Activated CD8-positive, alpha-beta memory T cell treated with anti-CD3 and anti-CD28 coated beads for 36 hours (primary cell): ENCODE results near the gene PARP2. TPM values are rescaled to one million over a fixed set of nuclear protein-coding genes. Genes with fewer than 3 reads are reported as not detected.

ENCODE experiments used
- CTCF ChIA-PET: fragments of 350-600 bp; sonication (Branson Sonifier 250); formaldehyde crosslinking; loops from one replicate; lab custom pipeline; 2021; ENCODE audit warnings: antibody characterized with exemption; lab: Charles Lee
- POLR2A ChIA-PET: fragments of 350-600 bp; sonication (Branson Sonifier 250); formaldehyde crosslinking; loops from one replicate; lab custom pipeline; 2021; ENCODE audit warnings: antibody characterized with exemption; lab: Charles Lee
- total RNA-seq, 2 experiments: library from RNA; stranded (reverse); gene quantifications; one replicate each; pipeline ENCODE4 v1.2.3, GENCODE V29; 2021

The PARP2 gene, protein sequence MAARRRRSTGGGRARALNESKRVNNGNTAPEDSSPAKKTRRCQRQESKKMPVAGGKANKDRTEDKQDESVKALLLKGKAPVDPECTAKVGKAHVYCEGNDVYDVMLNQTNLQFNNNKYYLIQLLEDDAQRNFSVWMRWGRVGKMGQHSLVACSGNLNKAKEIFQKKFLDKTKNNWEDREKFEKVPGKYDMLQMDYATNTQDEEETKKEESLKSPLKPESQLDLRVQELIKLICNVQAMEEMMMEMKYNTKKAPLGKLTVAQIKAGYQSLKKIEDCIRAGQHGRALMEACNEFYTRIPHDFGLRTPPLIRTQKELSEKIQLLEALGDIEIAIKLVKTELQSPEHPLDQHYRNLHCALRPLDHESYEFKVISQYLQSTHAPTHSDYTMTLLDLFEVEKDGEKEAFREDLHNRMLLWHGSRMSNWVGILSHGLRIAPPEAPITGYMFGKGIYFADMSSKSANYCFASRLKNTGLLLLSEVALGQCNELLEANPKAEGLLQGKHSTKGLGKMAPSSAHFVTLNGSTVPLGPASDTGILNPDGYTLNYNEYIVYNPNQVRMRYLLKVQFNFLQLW
- total RNA-seq, result 10 to 100 TPM; 40.7 to 40.9 TPM

DNA sequence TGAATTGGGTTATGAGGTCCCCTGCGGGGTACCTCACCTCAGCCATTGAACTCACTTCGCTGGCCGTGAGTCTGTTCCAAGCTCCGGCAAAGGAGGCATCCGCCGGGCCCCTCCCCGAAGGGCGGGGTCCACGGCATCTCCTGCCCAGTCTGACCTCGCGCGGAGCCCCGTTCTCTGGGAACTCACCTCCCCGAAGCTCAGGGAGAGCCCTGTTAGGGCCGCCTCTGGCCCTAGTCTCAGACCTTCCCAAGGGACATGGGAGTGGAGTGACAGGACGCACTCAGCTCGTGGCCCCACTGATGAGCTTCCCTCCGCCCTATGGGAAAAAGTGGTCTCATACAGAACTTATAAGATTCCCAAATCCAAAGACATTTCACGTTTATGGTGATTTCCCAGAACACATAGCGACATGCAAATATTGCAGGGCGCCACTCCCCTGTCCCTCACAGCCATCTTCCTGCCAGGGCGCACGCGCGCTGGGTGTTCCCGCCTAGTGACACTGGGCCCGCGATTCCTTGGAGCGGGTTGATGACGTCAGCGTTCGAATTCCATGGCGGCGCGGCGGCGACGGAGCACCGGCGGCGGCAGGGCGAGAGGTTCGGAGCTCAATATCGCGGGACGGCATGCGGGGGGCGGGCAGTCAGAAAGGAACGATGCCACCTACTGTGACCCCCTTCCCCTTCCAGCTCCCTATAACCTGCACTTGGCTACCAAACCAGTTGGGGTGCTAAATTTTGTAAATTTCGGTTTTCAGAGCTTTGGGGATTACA lies at the start of gene PARP2:
PARP2 (plus strand) TSS at position 544 of the 770 bp plus-strand sequence; CDS start at position 551, 7 bp downstream.
- ChIA-PET POLR2A (interaction anchor here (0.6 to 3.7 kb wide), 25 partner anchors 9 to 338 kb away, joined by 3 to 70 read pairs (median 4); partner anchors contain the start of genes APEX1, CCNB1IP1, OSGEP and PIP4P1), CTCF (interaction anchor here (0.7 to 3.6 kb wide), 14 partner anchors 10 to 339 kb away, joined by 3 to 21 read pairs (median 4); partner anchors contain the start of genes APEX1, CCNB1IP1, OSGEP and PIP4P1)

DNA sequence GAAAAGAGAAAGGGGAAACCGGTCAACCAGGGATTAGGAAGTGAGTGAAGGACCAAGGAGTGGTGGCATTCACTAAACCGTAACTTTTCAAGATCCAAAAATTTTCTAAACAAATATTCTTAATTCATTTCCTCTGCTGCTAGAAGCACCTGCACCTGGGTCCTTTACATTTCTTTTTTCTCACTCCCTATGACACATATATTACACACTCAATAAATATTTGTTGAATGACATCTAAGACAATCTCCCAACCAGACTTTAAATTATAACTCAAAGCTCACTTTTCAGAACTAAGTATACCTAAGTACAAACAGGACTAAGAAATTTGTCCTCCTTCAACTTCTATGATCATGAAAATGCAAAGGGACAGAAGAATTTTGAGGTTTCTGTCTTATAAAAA lies 48.8 kb upstream of the PARP2 start:
- ChIA-PET CTCF (no interaction called here), POLR2A (no interaction called here)

DNA sequence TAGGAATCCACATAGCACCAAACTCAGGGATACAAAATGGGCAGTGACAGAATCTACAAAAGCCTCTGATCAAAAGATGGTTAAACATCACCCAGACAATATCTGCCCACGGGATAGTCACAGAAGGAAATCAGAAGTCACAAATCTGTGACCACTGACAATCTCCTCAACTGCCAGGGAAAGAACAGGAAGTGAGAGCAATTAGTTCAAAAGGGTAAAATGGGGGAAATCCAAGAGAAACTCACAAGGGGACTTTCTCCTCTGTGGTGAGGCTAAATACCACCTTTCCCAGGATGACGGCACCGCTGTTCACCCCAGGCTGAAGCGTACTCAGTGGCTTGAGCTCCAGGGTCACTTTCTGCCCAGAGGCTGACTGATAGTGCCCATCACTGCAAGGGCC lies 48.4 kb upstream of the PARP2 start:
- ChIA-PET CTCF (no interaction called here), POLR2A (no interaction called here)

DNA sequence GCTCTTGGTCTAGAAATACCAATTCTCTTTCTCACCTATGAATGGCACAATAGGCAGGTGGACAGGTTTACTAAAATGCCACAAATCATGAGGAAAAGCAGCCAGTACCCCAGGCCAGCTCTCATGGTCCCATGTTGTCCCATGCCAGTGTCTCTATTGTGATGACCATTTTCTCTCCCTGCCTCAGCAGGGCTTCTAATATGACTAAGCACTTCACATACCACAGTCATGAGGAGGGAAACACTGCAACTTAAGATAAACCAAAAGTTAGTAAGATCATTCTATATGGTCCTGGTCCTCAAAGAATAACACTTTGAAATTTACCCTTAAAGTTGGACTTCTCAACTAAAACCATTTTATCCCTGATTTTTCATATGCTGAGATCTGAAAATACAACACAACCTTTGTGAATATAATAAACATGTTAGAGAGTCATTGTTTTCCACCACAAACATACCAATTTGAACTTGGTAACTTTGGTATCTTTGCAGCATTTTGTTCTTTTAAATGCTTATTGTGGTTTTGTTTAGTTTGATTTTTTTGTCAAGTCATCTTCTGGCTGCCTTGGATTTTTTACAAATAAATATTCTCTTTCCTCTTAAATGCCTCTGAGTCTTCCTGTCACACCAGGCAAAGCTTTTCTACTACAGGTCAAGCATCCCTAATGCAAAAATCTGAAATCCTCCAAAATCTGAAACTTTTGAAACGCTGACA lies 41.2 kb upstream of the PARP2 start:
- ChIA-PET CTCF (no interaction called here), POLR2A (no interaction called here)

DNA sequence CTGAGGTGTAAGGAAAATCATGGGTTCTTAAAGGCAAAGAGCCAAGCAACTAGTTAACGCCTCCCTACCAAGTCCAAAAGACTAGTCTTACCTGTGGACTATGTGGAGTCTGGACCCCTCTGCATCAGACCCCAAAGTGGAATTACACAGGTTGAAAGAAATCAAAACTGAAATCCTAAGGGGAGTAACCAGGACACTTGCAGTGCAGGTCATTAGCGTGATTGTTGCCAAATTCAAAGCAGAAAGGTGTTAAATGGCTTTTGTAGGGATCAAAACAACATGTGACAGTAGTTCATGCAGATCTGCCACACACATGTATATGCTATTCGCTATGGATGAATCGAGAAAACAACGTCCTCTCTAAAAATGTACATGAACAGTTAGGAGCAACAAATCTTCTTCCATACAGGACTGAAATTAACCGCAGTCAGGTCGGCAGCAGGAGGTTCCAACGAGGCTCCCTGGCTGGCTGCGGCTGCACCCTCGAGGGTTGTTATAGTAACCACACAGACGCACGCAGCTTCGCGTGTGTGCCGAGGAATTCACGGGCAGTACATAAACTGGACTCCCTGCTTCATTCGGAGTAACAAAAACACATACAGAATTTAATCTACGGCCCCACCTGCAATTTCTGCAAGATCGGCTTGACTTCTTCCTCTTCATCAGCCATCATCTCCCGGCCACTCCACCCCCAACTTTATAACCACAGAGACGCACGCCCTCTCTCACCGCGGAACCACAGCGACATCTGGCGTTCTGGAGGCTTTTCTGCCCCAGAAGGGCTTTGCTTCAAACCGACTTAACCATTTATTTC lies 38.0 kb upstream of the PARP2 start, which contains the start of gene TTC5:
TTC5 (minus strand) TSS at position 687 of the 814 bp plus-strand sequence; CDS start at position 673, 14 bp downstream.
- ChIA-PET CTCF (interaction anchor here (0.9 to 1.0 kb wide), 2 partner anchors 38 to 380 kb away, joined by 3 read pairs; partner anchors contain the start of gene PARP2), POLR2A (no interaction called here)

DNA sequence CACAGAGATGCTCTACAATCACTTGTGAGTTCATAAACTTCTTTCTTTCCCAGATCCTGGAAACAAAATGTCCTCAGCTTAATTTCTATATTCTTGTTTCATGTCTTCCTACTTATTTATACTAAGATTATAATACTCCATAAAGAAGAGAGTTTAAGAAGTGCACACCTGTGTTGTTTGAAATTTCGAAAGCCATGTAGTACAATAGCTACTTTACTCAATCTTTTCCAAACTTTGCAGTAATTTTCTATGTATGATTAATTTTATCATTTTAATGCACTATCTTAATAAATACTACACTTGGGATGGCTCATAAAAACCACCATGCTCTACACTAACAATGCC lies 37.4 kb upstream of the PARP2 start:
- CTCF ChIA-PET, result interaction anchor here (0.9 to 1.0 kb wide), 2 partner anchors 37 to 380 kb away, joined by 3 read pairs; partner anchors contain the start of gene PARP2

DNA sequence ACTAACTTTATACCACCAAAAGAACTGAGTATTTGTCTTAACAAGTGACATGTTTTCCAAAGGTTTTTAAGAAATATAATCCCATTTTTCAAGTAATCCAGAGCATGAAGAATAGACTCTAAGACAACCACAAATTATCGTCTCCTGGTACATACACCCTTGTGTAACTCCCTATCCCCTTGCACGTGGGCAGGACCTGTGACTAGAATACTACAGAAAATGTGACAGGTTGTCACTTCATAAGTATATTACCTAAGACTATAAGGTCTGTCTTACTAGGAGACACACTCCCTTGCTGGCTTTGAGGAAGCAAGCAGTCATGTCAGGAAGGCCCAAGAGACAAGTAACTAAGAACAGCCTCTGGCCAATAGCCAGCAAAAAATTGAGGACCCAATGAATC lies 29.4 kb upstream of the PARP2 start:
- CTCF ChIA-PET, result no interaction called here
- POLR2A ChIA-PET, result no interaction called here

More for the DNA sequence above, 37.4 kb upstream of the PARP2 start:
- POLR2A ChIA-PET, result no interaction called here

DNA sequence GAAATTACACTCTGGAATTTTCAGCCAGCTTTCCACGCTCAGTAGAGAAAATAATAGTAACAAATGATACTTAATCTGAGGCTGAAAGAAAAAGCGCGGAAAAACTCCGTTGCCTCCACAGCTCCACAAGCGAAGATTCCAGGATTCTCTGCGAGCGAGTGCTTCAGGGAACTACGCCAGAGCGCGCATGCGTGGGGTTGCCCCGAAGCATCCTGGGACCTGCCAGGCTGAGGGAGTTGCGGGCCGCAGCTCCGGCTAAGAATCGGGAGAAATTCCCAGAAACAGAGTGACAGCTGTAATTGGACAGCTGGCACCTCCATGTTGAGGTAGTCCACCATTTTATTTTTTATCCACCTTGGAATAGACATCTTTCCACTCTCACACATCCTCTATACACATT lies 25.7 kb upstream of the PARP2 start:
- CTCF ChIA-PET, result interaction anchor here (1.1 kb wide), 1 partner anchor 9 kb away, joined by 3 read pairs; no protein-coding TSS in a partner anchor

DNA sequence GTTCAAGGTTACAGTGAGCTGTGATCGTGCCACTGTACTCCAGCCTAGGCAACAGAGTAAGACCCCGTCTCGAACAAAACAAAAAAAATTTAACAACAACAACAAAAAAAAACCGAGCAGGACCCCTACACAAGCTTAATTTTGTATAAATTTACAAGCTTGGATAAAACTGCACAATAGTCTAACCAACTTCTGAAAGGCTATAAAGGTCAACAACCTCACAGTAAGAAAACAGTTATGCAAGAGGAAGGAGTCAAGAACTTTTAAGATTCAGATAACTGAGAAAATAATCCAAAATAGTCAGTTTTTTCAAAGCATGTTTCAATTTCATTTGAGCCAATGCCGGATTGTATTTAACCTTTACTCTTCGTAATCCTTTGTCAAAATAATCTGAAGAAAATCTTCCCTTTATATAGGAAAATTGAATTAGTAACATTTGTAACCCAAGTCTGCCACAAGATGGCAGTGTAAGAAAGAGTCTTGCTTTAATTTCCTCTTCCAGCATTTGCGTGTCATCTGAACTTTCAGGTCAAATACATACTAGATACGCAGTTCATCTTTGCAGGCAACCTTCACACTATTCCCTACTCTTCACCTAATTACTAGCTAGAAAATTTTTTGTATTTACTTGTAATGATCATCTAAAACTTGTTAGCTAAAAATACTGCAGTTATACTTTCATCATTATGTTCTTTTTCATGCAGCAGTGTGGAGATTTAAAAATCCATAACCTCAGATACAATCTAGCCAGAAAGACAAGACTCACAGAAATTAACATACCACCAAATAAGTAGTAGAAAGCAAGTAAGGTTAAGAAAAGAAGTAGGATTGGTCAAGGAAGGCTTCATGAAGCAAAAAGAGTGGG lies 16.2 kb upstream of the PARP2 start:
- POLR2A ChIA-PET, result interaction anchor here (1.3 kb wide), 1 partner anchor 16 kb away, joined by 11 read pairs; the partner anchor contains the start of gene PARP2
- CTCF ChIA-PET, result interaction anchor here (0.7 to 3.3 kb wide), 11 partner anchors 10 to 354 kb away, joined by 3 to 21 read pairs (median 3); partner anchors contain the start of genes PARP2 and PIP4P1

More for the DNA sequence above, 25.7 kb upstream of the PARP2 start:
- POLR2A ChIA-PET, result interaction anchor here (0.5 kb wide), 1 partner anchor 145 kb away, joined by 6 read pairs; no protein-coding TSS in a partner anchor

DNA sequence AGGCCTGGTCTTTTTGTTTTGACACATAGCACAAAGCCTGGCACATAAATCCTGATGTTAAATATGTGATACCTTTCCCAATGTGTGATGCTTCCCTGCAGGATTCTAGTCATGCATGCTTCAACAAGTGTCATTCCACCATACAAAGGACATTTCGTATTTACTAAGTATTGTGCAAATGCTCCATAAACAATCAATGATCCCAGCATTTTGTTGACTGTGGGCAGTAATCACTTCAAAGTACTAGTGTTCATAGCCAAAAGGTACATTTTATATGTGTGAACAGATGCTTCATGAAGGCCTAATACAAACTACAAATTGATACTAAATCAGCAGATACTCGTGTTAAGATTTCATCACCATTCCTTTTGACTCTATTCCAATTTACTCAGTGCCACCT lies 14.7 kb upstream of the PARP2 start:
- ChIA-PET POLR2A (interaction anchor here (0.5 to 1.3 kb wide), 2 partner anchors 13 to 14 kb away, joined by 3 to 11 read pairs; partner anchors contain the start of gene PARP2), CTCF (interaction anchor here (1.3 to 3.3 kb wide), 3 partner anchors 14 to 279 kb away, joined by 3 to 21 read pairs (median 17); partner anchors contain the start of gene PARP2)

DNA sequence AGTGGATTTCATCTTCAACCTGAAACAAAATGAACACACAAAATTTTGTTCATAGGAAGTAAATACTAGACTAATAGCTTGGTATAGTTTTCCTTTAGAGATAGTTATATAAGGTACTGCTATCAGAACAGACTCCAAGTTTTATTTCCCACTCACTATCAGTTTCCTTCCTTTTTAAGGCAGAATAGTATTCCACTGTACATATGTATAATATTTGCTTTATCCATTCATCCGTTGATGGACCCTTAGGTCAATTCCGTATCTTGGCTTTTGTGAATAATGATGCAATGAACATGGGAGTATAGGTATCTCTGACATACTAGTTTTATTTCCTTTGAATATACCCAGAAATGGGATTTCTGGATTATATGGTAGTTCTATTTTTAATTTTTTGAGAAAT lies 14.1 kb upstream of the PARP2 start:
- ChIA-PET POLR2A (interaction anchor here (0.5 kb wide), 1 partner anchor 12 kb away, joined by 3 read pairs; no protein-coding TSS in a partner anchor), CTCF (interaction anchor here (0.6 to 3.3 kb wide), 4 partner anchors 12 to 632 kb away, joined by 3 to 17 read pairs (median 6); no protein-coding TSS in a partner anchor)

DNA sequence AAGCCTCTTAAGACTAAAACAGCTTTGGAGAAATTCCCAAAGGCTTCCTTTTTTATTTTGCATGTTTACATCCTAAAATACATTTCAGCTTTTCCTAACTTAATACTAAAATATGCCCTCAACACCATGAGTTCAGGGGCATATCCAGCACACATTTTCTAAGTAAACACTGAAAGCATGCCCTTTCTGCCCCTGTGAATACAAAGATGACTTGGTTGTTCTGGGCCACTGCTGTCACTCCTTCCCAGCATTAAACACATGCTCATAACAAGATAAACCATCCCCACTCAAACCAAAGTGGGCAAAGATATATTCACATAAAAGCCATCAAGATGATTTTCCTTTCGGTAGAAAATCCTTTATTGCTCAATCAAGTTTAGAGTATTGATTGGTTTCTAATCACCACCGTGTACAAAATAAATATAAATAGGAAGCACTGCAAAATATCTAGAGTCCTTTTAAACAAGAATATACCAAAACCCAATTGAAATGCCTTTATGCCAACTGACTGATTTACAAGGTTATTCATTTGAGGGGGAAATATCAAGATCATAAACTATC lies 12.3 kb upstream of the PARP2 start:
- CTCF ChIA-PET, result interaction anchor here (1.5 to 1.6 kb wide), 2 partner anchors 11 to 84 kb away, joined by 3 to 8 read pairs; no protein-coding TSS in a partner anchor
- POLR2A ChIA-PET, result interaction anchor here (3.3 kb wide), 1 partner anchor 12 kb away, joined by 70 read pairs; the partner anchor contains the start of gene PARP2

DNA sequence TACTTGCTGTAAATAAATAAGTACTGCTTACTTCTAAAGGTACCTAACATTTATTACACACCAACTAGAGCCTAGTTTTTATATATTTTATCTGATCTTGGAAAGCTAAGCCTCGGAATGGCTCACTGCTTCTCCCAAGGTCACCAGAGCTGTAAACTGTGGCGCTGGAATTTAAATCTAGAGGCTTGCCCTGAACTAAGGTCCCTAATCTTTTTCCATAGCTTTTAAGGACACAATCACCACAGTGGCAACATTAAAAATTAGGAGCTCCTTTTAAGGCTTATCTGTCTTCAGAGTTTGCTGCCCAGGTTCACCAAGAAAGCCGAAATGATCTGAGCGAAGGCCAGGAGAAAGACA lies 11.0 kb upstream of the PARP2 start:
- ChIA-PET POLR2A (interaction anchor here (3.3 kb wide), 1 partner anchor 10 kb away, joined by 70 read pairs; the partner anchor contains the start of gene PARP2), CTCF (interaction anchor here (3.1 kb wide), 1 partner anchor 11 kb away, joined by 15 read pairs; the partner anchor contains the start of gene PARP2)

DNA sequence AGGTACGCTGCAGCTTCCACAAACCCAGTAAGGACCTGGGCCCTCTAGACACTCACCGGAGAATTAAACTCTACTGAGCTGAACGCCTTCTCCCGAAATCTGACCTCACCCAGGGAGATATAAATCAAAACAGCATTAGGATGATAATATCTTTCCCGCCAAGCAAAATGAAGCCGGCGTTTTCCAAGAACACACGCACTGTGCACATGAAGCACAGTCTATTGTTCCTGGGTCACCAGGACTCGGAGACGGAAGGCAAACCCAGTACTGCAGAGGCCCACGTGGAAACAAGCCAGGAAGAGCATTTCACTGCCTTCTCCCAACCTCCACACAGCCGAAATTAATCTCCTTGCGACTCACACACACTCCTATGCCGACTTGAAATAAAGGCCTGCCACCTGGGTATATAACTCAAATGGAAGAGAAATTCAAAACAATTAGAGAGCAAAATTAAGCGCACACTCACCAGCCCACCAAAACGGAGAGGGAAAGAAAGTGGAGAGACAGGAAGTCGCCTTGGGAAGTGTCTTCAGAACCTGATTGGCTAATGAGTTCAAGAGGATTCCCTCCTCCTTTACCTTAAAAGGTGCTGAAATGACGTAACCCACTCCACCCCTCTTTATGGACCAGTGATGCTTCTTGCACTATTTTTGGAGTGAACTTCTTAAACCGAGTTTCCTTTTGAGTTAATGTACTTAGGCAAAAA lies 10.5 kb upstream of the PARP2 start, which contains the start of gene CCNB1IP1:
CCNB1IP1 (minus strand) TSS at position 492 of the 706 bp plus-strand sequence. CDS start 16,756 bp downstream, outside the sequence.
- ChIA-PET POLR2A (interaction anchor here (1.0 to 3.3 kb wide), 2 partner anchors 10 to 128 kb away, joined by 3 to 70 read pairs; partner anchors contain the start of genes PARP2 and PIP4P1), CTCF (interaction anchor here (1.2 to 3.1 kb wide), 2 partner anchors 10 to 63 kb away, joined by 3 to 15 read pairs; partner anchors contain the start of gene PARP2)

DNA sequence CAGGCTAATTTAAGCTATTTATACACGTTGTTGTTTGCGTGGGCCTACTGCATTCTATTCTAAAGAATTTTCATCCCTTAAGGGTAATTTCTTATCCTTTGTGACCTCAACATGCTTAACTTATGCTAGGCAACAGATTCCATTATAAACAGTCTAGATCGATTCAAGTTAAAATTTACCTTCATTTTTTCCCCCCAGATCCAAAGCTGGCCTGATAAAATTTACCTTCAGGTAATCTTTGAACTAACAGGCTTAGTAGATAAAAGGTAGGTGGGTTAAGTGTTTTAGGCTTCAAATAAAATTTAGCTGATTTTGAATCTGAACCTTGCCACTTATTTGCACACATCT lies 10.0 kb upstream of the PARP2 start:
- POLR2A ChIA-PET, result interaction anchor here (1.0 to 3.3 kb wide), 2 partner anchors 9 to 127 kb away, joined by 3 to 70 read pairs; partner anchors contain the start of genes PARP2 and PIP4P1
- CTCF ChIA-PET, result interaction anchor here (1.2 to 3.1 kb wide), 2 partner anchors 10 to 63 kb away, joined by 3 to 15 read pairs; partner anchors contain the start of gene PARP2
